ENCODE results near the gene ZNF213. TPM values are rescaled to one million over a fixed set of nuclear protein-coding genes. Genes with fewer than 3 reads are reported as not detected.

Gene ZNF213
- polyA plus RNA-seq, 1 donor from 2014 or later, result 5.1 TPM

- H3F3A ChIP-seq (ENCODE audit: insufficient read depth, low read length, poor library complexity, severe bottlenecking), result no peaks in the 10 kb centered on the region
- H2AFZ ChIP-seq (ENCODE audit: low read depth, low read length), result no peak overlapping the region
- H3K79me2 ChIP-seq (replicated peaks; ENCODE audit: insufficient read depth, low read length), result peaks cover 21% of the 10 kb centered on the region
- no peaks in the 10 kb centered on the region for H3K36me3 ChIP-seq (ENCODE audit: insufficient read depth, low read length)
- H3K9me2 ChIP-seq (ENCODE audit: insufficient read depth, low read length), result no peaks in the 10 kb centered on the region
- no peaks in the 10 kb centered on the region for H3K9me3 ChIP-seq (ENCODE audit: low read length)
- H3K4me3 ChIP-seq (ENCODE audit: low read length), result no peak overlapping the region
- H4K20me1 ChIP-seq (ENCODE audit: insufficient read depth), result no peaks in the 10 kb centered on the region
- no peak overlapping the region for H3K9ac ChIP-seq (ENCODE audit: low read length)
- no peak overlapping the region for H3K4me2 ChIP-seq (ENCODE audit: low read length)
- TF ChIP-seq EP300 (conservative IDR thresholded peaks at IDR 0.05; ENCODE audit: poor library complexity, severe bottlenecking), result no peak
- TF ChIP-seq POLR2AphosphoS5 (IDR thresholded peaks at IDR 0.05), result no peak
- TF ChIP-seq, protein P1, sequence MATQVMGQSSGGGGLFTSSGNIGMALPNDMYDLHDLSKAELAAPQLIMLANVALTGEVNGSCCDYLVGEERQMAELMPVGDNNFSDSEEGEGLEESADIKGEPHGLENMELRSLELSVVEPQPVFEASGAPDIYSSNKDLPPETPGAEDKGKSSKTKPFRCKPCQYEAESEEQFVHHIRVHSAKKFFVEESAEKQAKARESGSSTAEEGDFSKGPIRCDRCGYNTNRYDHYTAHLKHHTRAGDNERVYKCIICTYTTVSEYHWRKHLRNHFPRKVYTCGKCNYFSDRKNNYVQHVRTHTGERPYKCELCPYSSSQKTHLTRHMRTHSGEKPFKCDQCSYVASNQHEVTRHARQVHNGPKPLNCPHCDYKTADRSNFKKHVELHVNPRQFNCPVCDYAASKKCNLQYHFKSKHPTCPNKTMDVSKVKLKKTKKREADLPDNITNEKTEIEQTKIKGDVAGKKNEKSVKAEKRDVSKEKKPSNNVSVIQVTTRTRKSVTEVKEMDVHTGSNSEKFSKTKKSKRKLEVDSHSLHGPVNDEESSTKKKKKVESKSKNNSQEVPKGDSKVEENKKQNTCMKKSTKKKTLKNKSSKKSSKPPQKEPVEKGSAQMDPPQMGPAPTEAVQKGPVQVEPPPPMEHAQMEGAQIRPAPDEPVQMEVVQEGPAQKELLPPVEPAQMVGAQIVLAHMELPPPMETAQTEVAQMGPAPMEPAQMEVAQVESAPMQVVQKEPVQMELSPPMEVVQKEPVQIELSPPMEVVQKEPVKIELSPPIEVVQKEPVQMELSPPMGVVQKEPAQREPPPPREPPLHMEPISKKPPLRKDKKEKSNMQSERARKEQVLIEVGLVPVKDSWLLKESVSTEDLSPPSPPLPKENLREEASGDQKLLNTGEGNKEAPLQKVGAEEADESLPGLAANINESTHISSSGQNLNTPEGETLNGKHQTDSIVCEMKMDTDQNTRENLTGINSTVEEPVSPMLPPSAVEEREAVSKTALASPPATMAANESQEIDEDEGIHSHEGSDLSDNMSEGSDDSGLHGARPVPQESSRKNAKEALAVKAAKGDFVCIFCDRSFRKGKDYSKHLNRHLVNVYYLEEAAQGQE (IDR thresholded peaks at IDR 0.05; ENCODE audit: borderline replicate concordance), result no peak
- no peak for TF ChIP-seq RAD21 (conservative IDR thresholded peaks at IDR 0.05)
- no peak for TF ChIP-seq CTCF (IDR thresholded peaks at IDR 0.05; ENCODE audit: poor library complexity, severe bottlenecking)
- no peak for TF ChIP-seq MXI1 (conservative IDR thresholded peaks at IDR 0.05; ENCODE audit: poor library complexity, severe bottlenecking)
- no peak for TF ChIP-seq EZH2 (IDR thresholded peaks at IDR 0.05; ENCODE audit: borderline replicate concordance, insufficient read depth, low read length, poor library complexity, severe bottlenecking)
- TF ChIP-seq TAF1 (IDR thresholded peaks at IDR 0.05; ENCODE audit: low read depth), result no peak
- no peak for TF ChIP-seq SMC3 (conservative IDR thresholded peaks at IDR 0.05; ENCODE audit: poor library complexity)
- H3K27me3 ChIP-seq (ENCODE audit: insufficient read depth, low read depth, low read length), result no peaks in the 10 kb centered on the region
- no peak overlapping the region for H3K27ac ChIP-seq (ENCODE audit: low read length)
Measured at GRCh38 chr16:3115561-3115960, 19.3 kb upstream of the ZNF213 start.

GRCh38 chr16:3118204-3118790, 16.5 kb upstream of the ZNF213 start:
- H3K36me3 ChIP-seq (ENCODE audit: insufficient read depth, low read length), result no peaks in the 10 kb centered on the region
- H3K27ac ChIP-seq (ENCODE audit: low read length), result no peak overlapping the region
- no peaks in the 10 kb centered on the region for H3K9me3 ChIP-seq (ENCODE audit: low read length)
- H3K4me3 ChIP-seq (ENCODE audit: low read length), result no peak overlapping the region
- peaks cover 6% of the 10 kb centered on the region for H3K79me2 ChIP-seq (replicated peaks; ENCODE audit: insufficient read depth, low read length)
- H3K9ac ChIP-seq (ENCODE audit: low read length), result no peak overlapping the region
- no peaks in the 10 kb centered on the region for H3K9me2 ChIP-seq (ENCODE audit: insufficient read depth, low read length)
- H3K27me3 ChIP-seq (ENCODE audit: insufficient read depth, low read depth, low read length), result no peaks in the 10 kb centered on the region
- H2AFZ ChIP-seq (ENCODE audit: low read depth, low read length), result no peak overlapping the region
- no peaks in the 10 kb centered on the region for H3F3A ChIP-seq (ENCODE audit: insufficient read depth, low read length, poor library complexity, severe bottlenecking)
- H4K20me1 ChIP-seq (ENCODE audit: insufficient read depth), result no peaks in the 10 kb centered on the region
- no peak for TF ChIP-seq TAF1 (IDR thresholded peaks at IDR 0.05; ENCODE audit: low read depth)
- no peak for TF ChIP-seq CTCF (IDR thresholded peaks at IDR 0.05; ENCODE audit: poor library complexity, severe bottlenecking)
- TF ChIP-seq SMC3 (conservative IDR thresholded peaks at IDR 0.05; ENCODE audit: poor library complexity), result no peak
- no peak for TF ChIP-seq RAD21 (conservative IDR thresholded peaks at IDR 0.05)
- no peak for TF ChIP-seq EP300 (conservative IDR thresholded peaks at IDR 0.05; ENCODE audit: poor library complexity, severe bottlenecking)
- no peak for TF ChIP-seq MXI1 (conservative IDR thresholded peaks at IDR 0.05; ENCODE audit: poor library complexity, severe bottlenecking)
- no peak for TF ChIP-seq EZH2 (IDR thresholded peaks at IDR 0.05; ENCODE audit: borderline replicate concordance, insufficient read depth, low read length, poor library complexity, severe bottlenecking)
- TF ChIP-seq, protein P1 (IDR thresholded peaks at IDR 0.05; ENCODE audit: borderline replicate concordance), result no peak
- no peak for TF ChIP-seq POLR2AphosphoS5 (IDR thresholded peaks at IDR 0.05)
- H3K4me2 ChIP-seq (ENCODE audit: low read length), result no peak overlapping the region
